Stimulated activated naive CD8-positive, alpha-beta T cell treated with anti-CD3 and anti-CD28 coated beads, Interleukin-15, amount 100 ng/mL, for 72 hours (primary cell): ENCODE measurements around the gene DSCAML1.

Experiments used
- ATAC-seq: fragments of 150-1000 bp; cut with Tn5 transposase; 2 replicates; pipeline ENCODE4 v1.10.0; 2021; ENCODE audit warnings: mild to moderate bottlenecking, moderate library complexity
- DNase-seq, 2 donors: peaks; one replicate each; pipeline ENCODE4 v3.0.0; 2021 to 2022
- H3K27ac Mint-ChIP-seq, 2 donors: one replicate each; pipeline ENCODE4 v1.8.0; 2022; ENCODE audit warnings: mild to moderate bottlenecking in 2 of 2, mixed read lengths in 2 of 2, moderate library complexity in 2 of 2
- H3K27me3 Mint-ChIP-seq: one replicate; pipeline ENCODE4 v1.8.0; 2022; ENCODE audit warnings: mixed read lengths
- H3K4me1 Mint-ChIP-seq: one replicate; pipeline ENCODE4 v1.8.0; 2022; ENCODE audit warnings: mild to moderate bottlenecking, mixed read lengths
- H3K4me3 Mint-ChIP-seq, 2 donors: one replicate each; pipeline ENCODE4 v1.8.0; 2022; ENCODE audit warnings: mild to moderate bottlenecking in 2 of 2, mixed read lengths in 2 of 2, moderate library complexity in 1 of 2
- H3K9me3 Mint-ChIP-seq, 2 donors: one replicate each; pipeline ENCODE4 v1.8.0; 2022; ENCODE audit warnings: mixed read lengths in 2 of 2

Gene DSCAML1, protein sequence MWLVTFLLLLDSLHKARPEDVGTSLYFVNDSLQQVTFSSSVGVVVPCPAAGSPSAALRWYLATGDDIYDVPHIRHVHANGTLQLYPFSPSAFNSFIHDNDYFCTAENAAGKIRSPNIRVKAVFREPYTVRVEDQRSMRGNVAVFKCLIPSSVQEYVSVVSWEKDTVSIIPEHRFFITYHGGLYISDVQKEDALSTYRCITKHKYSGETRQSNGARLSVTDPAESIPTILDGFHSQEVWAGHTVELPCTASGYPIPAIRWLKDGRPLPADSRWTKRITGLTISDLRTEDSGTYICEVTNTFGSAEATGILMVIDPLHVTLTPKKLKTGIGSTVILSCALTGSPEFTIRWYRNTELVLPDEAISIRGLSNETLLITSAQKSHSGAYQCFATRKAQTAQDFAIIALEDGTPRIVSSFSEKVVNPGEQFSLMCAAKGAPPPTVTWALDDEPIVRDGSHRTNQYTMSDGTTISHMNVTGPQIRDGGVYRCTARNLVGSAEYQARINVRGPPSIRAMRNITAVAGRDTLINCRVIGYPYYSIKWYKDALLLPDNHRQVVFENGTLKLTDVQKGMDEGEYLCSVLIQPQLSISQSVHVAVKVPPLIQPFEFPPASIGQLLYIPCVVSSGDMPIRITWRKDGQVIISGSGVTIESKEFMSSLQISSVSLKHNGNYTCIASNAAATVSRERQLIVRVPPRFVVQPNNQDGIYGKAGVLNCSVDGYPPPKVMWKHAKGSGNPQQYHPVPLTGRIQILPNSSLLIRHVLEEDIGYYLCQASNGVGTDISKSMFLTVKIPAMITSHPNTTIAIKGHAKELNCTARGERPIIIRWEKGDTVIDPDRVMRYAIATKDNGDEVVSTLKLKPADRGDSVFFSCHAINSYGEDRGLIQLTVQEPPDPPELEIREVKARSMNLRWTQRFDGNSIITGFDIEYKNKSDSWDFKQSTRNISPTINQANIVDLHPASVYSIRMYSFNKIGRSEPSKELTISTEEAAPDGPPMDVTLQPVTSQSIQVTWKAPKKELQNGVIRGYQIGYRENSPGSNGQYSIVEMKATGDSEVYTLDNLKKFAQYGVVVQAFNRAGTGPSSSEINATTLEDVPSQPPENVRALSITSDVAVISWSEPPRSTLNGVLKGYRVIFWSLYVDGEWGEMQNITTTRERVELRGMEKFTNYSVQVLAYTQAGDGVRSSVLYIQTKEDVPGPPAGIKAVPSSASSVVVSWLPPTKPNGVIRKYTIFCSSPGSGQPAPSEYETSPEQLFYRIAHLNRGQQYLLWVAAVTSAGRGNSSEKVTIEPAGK (N-terminal part only)

DNA sequence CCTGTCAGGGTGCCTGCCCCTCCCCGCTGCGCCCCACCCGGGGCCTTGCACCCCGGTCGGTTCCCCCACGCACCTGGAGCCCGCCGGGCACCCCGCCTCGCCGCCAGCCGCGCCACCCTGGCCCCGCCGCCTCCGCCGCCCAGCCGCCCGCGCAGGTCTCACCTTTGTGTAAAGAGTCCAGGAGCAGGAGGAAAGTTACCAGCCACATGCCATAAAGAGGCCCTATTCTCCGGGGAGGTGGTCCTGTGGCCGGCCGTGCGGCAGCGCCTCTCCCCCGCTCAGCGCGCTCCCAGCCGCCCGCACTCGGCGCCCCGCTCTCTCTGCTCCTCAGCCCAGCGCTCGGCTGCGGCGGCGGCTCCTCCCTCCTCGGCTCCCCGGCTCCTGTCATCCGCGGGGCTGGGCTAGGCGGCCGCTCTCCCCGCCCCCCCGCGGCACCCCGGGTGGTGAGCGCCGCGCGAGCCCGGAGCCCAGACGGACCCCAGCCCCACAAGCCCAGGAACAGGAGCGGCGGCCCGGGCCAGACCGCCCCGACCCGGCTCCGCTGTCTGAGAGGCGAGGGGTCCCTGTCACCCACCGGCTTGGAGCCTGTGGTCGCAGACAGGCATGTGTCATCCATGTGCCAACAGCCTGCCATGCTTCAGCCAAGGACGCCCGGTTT lies at the start of gene DSCAML1:
Gene DSCAML1 (minus strand): TSS at position 345 of the 658 bp plus-strand sequence. CDS start 137 bp downstream, at position 208.
- Mint-ChIP-seq H3K9me3 (no peaks in the 10 kb centered on the region), H3K4me1 (peaks cover 24% of the 10 kb centered on the region), H3K4me3 (peak within 1 kb of the TSS; percentile 62 to 71), H3K27me3 (peaks cover 81% of the 10 kb centered on the region), H3K27ac (no peak within 1 kb of the TSS)
- ATAC-seq (peak; percentile 80), DNase-seq (peak in 1 of 2 donors; percentile 42)

DNA sequence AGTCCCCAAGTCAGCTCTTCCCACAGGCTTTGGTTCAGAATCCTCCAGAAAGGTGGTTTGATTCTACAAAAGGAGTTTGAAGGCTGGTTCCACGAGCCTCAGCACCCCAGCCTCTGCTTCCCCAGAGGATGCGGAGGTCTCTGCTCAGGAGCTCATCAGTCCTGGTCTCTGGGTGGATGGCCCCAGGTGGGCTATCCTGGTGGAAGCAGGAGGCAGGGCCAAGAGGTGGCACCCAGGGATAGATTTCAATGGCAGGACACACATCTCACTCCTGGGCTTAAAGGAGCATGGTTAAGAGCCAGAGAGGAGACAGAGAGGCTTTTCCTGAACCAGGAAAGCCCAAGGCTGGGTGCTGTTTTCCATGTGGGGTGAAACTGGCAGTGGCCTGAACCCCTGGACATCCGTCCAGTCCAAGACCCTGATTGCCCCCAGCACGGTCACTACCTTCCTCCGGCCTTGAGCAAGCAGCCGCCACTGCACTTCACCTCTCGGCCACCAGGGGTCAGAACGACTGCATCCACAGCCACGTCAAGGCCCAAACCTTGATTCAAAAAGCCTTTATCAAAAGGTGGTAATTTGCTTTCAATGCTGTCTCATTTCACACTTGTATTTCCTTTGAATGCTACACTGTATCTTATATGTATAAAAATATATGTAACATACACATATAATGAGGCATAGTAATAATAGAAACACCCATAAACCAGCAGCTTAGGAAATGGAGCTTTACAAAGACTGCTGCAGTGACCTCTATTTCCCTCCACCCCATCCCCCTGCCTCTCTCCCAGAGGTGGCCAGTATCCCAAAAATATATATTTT lies 46.9 kb upstream of the DSCAML1 start:
- ATAC-seq, result peak; percentile 75
- Mint-ChIP-seq H3K4me1 (peaks cover 28% of the 10 kb centered on the region), H3K27ac (no peak overlapping the region)

DNA sequence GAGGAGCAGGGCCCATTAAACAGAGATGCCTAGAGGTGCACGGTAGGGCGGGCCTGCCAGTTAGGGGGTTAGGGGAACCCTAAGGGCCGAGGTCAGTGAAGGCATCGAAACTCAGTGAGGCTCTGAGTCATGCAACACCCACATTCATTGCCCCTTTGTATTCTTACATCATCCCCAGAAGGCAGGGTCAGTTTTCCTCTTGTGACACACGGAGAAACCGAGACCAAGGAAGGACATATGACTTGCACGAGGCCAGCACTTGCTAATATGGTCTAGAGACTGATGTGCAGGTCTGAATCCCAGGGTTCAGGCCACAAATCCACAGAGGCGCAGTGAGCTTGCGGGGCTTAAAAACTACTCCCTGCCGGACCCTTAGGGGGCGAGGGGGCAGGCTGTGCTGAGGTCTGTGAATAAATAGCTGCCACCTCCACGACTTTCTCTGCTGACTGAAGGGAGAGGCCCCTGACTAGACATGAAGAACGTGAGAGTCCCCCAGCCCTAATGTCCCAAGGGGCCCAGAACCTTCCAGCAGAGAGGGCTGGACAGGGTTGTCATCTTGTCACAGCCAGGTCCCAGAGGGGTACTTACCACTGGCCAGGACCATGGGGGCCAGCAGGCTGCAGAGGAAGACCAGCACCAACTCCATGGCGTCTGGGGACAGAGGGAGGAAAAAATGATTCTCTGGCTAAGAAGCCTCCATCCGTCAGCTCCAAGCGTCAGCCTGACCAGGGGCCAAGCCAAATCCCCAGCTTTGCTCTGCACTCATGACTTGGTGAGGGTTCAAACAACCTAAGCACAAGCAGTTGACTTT lies 45.3 kb upstream of the DSCAML1 start:
- DNase-seq (no peak), ATAC-seq (no peak)
- Mint-ChIP-seq H3K27ac (peak overlapping the region in 1 of 2 donors; percentile 79), H3K4me1 (peaks cover 43% of the 10 kb centered on the region), H3K9me3 (no peaks in the 10 kb centered on the region), H3K4me3 (no peak overlapping the region), H3K27me3 (no peaks in the 10 kb centered on the region)

More for the DNA sequence above, 46.9 kb upstream of the DSCAML1 start:
- DNase-seq, result peak; percentile 76 to 77
- Mint-ChIP-seq H3K27me3 (no peaks in the 10 kb centered on the region), H3K4me3 (no peak overlapping the region), H3K9me3 (no peaks in the 10 kb centered on the region)

DNA sequence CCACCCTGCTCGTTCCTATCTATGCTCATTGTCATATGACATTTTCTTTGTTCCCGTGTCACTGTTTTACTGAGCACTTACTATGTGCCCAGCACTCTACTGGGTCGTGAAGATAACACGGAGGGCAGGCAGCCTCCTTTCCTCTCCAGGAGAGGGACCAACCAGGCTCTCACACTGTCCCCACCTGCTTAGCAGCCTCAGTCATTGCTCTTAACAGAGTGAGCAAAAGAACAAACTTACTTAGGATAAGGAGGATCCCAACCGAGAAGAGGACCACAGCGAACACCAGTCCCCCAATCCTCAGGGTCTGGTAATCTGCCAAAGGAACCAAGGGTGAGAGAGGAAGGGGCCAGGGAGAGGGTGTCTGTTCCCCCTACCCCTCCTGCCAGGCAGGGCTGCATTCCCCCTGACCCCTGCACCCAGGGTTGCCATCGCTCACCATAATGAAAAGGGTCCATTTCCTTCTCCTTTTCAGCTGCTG lies 44.6 kb upstream of the DSCAML1 start:
- Mint-ChIP-seq H3K9me3 (no peaks in the 10 kb centered on the region), H3K27me3 (no peaks in the 10 kb centered on the region), H3K4me1 (peaks cover 45% of the 10 kb centered on the region), H3K4me3 (no peak overlapping the region), H3K27ac (peak overlapping the region; percentile 1 to 7)
- ATAC-seq (no peak), DNase-seq (no peak)

DNA sequence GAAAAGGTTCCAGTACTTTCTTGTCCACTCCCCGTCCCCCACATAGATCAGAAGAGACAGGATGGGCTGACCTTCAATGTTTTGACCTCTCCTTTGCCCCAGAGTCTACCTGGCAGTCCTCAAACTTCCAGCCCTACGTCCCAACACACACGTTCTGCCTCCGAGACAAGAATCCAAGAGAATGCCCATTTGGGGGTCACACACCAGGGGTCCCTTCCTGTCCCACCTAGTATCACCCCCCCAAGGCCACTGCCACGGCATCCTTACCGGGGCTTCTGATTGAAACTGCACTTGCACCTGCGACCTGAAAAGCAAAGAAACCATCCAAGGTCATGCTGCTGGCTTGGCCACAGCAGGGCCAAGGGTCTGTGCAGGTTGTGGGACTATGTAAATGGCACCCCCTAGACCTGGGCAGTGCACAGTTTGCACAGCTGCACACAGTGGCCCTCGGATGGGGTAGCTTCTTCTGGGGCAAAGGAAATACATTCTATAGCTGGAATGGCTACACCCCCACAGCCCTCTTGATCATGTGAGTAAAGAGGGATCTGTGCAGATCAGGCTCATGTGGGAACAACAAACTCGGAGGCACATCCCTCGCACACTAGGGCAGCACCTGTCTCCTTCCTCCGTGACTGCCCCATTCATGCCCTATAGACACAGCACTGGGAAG lies 44.0 kb upstream of the DSCAML1 start:
- ATAC-seq, result no peak
- H3K27ac Mint-ChIP-seq, result peak overlapping the region in 1 of 2 donors; percentile 33
- no peak for DNase-seq

DNA sequence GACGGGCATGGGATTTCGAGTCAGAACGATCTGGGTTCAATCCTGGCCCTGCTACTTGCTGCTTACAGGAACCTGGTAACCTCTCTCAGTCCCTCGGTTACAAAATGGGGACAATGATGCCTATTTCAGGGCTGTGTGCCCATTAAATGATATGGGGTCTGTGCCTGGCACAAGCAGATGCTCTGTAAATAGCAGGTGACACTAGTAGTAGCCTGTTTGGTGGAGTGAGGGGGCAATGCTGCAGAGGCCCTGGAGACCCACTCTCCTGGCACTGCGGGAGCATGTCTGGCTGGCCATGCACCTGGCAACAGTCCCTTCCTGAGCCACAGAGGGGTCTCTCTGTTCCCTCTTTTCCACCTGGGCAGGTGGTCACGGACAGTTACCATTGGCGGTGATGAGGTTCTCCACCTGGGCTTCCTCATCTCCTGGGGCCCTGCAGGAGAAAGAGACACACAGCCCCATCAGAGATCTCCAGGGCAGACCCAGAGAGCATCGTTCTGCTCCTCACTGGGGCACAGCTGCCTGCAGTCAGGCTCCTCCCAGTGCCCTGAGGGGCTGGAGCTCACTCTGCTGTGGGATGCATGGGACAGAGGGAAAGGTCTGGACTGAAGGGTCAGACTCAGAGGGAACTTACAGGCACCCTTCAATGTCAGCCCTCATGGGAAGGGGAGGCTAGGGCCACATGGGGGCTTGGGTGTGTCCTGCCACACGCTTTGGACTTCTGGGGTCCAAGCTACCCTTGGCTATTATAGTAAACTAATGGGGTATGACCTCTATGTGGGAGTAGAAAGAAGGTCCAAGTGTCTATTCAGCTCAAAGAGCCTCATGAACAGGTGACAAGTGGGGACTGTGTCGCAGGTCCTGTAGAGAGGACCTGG lies 43.2 kb upstream of the DSCAML1 start:
- Mint-ChIP-seq H3K9me3 (no peaks in the 10 kb centered on the region), H3K4me1 (peaks cover 45% of the 10 kb centered on the region), H3K27ac (no peak overlapping the region), H3K4me3 (no peak overlapping the region), H3K27me3 (no peaks in the 10 kb centered on the region)
- ATAC-seq, result no peak
- DNase-seq, result no peak

More for the DNA sequence above, 44.0 kb upstream of the DSCAML1 start:
- Mint-ChIP-seq H3K9me3 (no peaks in the 10 kb centered on the region), H3K27me3 (no peaks in the 10 kb centered on the region), H3K4me1 (peaks cover 45% of the 10 kb centered on the region), H3K4me3 (no peak overlapping the region)

DNA sequence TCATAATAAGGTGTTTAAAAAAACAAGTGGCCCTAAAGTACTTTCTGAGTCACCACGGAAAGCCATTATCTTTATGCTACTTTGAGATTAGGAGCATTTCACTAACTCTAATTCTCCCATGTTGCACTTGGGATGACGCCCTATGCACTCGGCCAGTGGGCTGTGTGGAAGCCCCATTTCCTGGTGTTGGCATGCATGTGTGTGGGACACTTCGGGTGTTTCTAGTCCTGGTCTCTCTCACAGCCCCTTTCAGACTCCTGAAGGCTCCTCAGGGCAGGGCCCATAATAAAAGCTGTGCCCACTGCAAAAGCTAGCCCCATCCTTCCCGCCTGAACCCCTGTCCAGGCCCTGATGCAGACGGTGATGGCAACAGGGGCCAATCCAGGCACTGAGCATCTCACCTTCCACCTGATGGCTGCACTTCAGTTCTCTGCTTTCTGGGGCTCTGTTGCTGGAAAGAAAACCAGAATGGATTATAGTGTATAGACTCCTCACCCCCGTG lies 42.4 kb upstream of the DSCAML1 start:
- peaks cover 45% of the 10 kb centered on the region for H3K4me1 Mint-ChIP-seq
- H3K9me3 Mint-ChIP-seq, result no peaks in the 10 kb centered on the region
- no peak overlapping the region for H3K4me3 Mint-ChIP-seq
- peak overlapping the region in 1 of 2 donors; percentile 42 for H3K27ac Mint-ChIP-seq
- ATAC-seq, result no peak
- DNase-seq, result no peak
- H3K27me3 Mint-ChIP-seq, result no peaks in the 10 kb centered on the region

DNA sequence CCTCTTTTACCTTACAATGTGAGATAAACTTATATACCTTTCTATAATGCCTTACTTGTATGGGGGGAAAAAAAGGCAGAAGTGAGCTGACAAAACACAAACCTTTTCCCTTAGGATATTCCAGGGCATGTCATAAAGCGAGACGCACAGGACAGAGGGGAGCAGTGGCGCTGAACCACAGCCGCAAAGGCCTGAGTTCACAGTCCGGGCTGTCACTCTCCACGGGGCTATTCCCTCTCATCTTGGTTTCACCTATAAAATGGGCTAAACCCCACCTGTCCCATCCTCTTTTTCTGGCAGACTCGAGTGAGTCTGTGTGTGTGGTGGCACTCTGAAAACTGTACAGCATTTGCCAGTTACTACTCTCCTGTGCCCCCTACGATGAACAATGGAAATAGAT lies 41.9 kb upstream of the DSCAML1 start:
- H3K27ac Mint-ChIP-seq, result no peak overlapping the region
- H3K27me3 Mint-ChIP-seq, result no peaks in the 10 kb centered on the region
- ATAC-seq, result no peak
- H3K9me3 Mint-ChIP-seq, result no peaks in the 10 kb centered on the region
- no peak for DNase-seq
- H3K4me1 Mint-ChIP-seq, result peaks cover 44% of the 10 kb centered on the region
- H3K4me3 Mint-ChIP-seq, result no peak overlapping the region

DNA sequence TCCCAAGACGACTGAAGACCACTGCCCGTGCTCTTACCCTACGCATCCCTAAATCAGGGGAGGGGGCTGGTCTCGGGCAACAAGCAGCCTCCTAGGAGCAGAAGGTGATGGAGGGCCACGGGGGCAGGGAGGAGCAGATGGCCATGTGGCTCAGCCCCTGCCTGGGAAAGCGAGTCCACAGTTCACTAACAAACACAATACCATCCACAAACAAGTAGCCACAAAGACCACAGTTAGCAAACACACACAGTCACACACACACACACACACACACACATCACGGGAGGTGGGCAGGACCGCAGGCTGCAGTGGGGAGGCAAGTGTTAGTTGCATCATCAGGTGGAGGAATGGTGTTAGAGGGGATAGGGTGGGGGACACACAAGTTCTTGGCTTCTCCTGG lies 40.8 kb upstream of the DSCAML1 start:
- ATAC-seq (no peak), DNase-seq (no peak)
- Mint-ChIP-seq H3K27me3 (no peaks in the 10 kb centered on the region), H3K27ac (peak overlapping the region in 1 of 2 donors; percentile 53), H3K9me3 (no peaks in the 10 kb centered on the region), H3K4me3 (no peak overlapping the region), H3K4me1 (peaks cover 38% of the 10 kb centered on the region)

DNA sequence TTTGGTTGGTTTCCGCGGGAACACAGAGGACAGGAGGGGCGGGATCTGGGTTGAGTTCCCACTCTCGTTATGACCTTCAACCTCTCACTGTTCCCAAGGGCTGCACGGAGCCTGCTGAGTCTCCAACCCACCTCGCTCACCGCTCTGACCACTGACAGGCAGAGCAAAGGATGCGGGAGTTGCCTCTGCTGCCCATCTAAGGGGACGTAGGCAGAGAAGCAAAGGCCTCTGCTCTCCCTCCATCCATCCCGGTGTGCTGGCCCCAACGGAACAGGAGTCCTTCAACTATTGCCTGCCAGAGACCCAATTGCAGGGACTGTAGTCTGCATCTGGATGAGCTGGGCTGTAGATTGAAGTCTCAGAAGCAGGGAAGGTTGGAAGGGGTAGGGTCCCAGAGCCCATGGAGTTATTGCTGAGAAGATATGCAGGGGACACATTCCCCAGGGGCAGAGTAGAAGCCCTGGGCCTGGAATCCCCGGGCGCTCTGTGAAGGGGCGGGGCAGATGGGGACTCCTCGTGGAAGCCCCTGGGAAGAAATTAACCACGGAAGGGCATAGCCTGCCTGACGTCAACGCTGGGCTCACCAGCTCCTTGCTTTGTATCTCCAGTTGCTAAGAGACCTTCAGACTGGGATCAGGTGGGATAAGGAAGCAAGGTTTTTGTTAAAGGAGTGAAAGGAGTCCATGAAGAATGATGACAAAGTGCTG lies 40.2 kb upstream of the DSCAML1 start:
- ATAC-seq (no peak), DNase-seq (no peak)
- Mint-ChIP-seq H3K4me1 (peaks cover 40% of the 10 kb centered on the region), H3K27me3 (no peaks in the 10 kb centered on the region), H3K4me3 (no peak overlapping the region), H3K9me3 (no peaks in the 10 kb centered on the region), H3K27ac (peak overlapping the region in 1 of 2 donors; percentile 15)

DNA sequence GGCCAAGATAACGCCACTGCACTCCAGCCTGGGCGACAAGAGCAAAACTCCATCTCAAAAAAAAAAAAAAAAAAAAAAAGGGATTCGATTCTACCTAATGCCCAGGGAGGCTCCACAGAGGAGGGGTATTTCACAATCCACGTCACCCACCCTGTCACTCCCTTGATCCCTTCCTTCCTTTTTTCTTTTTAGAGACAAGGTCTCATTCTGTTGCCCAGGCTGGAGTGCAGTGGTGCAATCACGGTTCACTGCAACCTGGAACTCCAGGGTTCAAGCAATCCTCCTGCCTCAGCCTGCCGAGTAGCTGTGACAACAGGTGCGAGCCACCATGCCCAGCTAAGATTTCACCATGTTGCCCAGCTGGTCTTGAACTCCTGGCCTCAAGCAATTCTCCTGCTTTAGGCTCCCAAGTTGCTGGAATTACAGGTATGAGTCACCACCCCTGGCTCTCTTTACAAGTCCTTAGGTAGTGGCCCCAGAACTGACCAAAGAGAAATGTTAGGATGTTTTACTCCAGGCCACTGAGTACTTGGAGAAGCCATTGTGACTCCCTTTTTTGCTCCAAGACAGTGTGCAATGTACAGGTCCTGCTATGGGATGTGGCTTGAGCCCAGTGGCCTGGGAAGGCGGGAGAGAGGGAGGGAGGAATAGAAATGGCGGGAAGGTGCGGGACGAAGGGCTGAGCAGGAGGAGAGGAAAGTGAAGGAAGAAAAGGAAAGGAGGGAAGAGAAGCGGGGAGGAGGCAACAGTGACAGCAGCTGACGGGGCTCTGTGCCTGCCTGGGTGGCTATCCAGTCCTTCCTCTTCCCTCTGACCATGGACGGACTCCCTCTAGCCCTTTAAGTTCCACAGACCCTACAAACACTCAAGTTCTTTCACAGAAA lies 39.3 kb upstream of the DSCAML1 start:
- ATAC-seq (no peak), DNase-seq (no peak)
- H3K27ac Mint-ChIP-seq, result no peak overlapping the region
- no peaks in the 10 kb centered on the region for H3K27me3 Mint-ChIP-seq
- H3K4me3 Mint-ChIP-seq, result no peak overlapping the region
- no peaks in the 10 kb centered on the region for H3K9me3 Mint-ChIP-seq
- H3K4me1 Mint-ChIP-seq, result peaks cover 36% of the 10 kb centered on the region
